Activated T-cell treated with anti-CD3 and anti-CD28 coated beads, Interleukin-2, amount 50 U/mL, for 24 hours (primary cell): ENCODE results near the gene SDK2.
"Not testable (repeated sequence)": the region's sequence is repeated elsewhere in the genome, so short reads cannot be mapped to it uniquely, and the experiment has no call there.

ENCODE experiments used
- DNase-seq: peaks from one replicate; pipeline ENCODE4 v3.0.0-alpha.2; 2020
- H3K27ac Mint-ChIP-seq: 2 replicates; pipeline ENCODE4 v1.8.0; 2020; ENCODE audit warnings: mild to moderate bottlenecking, mixed read lengths
- H3K27me3 Mint-ChIP-seq: 2 replicates; pipeline ENCODE4 v1.8.0; 2020; ENCODE audit warnings: mixed read lengths
- H3K36me3 Mint-ChIP-seq: 2 replicates; pipeline ENCODE4 v1.8.0; 2020; ENCODE audit warnings: low read depth, mixed read lengths
- H3K4me1 Mint-ChIP-seq: 2 replicates; pipeline ENCODE4 v1.8.0; 2020; ENCODE audit warnings: low read depth, mixed read lengths
- H3K4me3 Mint-ChIP-seq: 2 replicates; pipeline ENCODE4 v1.8.0; 2020; ENCODE audit warnings: mild to moderate bottlenecking, moderate library complexity, mixed read lengths
- H3K9me3 Mint-ChIP-seq: 2 replicates; pipeline ENCODE4 v1.8.0; 2020; ENCODE audit warnings: mixed read lengths

Gene SDK2

DNA sequence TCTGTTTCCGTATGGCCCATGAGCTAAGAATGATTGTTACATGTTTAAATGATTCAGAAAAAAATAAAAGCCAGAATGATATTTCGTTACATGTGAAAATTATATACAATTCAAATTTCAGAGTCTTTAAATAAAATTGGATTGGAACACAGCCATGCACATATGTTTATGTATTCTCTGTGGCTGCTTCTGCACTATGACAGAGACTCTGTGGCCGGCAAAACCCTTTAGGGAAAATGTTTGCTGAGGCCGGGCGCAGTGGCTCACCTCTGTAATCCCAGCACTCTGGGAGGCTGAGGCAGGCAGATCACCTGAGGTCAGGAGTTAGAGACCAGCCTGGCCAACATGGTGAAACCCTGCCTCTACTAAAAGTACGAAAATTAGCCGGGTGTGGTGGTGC is 316.6 kb downstream of the SDK2 start:
- Mint-ChIP-seq H3K4me1 (no peaks in the 10 kb centered on the region), H3K4me3 (no peak overlapping the region), H3K27me3 (peaks cover 5% of the 10 kb centered on the region), H3K36me3 (no peaks in the 10 kb centered on the region), H3K27ac (no peak overlapping the region), H3K9me3 (no peaks in the 10 kb centered on the region)
- DNase-seq = no peak

GRCh38 chr17:73325527-73325842 is 318.8 kb downstream of the SDK2 start:
- Mint-ChIP-seq H3K27ac (no peak overlapping the region), H3K4me3 (no peak overlapping the region), H3K36me3 (no peaks in the 10 kb centered on the region), H3K4me1 (no peaks in the 10 kb centered on the region), H3K27me3 (peaks cover 5% of the 10 kb centered on the region), H3K9me3 (no peaks in the 10 kb centered on the region)
- DNase-seq = no peak

DNA sequence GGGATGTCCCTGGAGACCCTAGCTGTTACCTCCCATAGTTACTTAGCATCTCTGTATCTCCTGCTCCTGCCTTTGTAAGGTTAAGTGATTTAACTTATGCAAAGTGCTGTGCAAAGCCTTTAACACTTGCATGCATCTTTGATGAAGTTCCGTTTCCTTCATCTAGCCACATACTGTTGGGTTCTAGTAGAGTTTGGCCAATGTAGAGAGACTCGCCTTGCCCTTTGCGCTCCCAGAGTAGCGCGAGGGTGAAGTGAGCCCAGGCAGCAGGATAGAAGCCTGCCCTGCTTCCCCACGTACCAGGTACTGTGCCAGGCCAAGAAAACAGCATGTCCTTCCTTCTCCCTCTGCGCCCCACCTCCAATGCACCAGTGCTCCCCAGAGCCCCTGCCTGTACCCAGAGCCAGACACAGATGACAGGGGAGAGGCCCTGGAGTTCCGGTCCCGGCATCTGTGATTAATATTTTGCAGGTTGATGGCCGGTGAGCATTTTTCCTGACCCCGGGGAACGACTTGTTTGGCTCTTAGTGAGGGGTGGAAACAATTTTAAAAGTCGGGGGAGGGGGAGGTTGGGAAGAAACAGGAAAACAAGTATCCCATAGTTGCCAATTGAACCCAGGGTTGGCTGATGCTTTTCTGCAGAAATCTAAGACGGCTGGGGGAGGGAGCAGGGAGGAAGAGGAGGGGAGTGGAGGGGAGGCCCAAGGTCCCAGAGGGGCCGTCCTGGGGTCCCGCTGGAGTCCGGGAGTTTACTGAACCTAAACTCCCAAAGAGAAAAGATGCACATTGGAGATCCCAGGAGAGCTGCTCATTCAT is 319.3 kb downstream of the SDK2 start:
- no peak overlapping the region for H3K4me3 Mint-ChIP-seq
- H3K36me3 Mint-ChIP-seq = no peaks in the 10 kb centered on the region
- no peak overlapping the region for H3K27ac Mint-ChIP-seq
- no peaks in the 10 kb centered on the region for H3K4me1 Mint-ChIP-seq
- DNase-seq = no peak
- H3K27me3 Mint-ChIP-seq = peaks cover 5% of the 10 kb centered on the region
- no peaks in the 10 kb centered on the region for H3K9me3 Mint-ChIP-seq

GRCh38 chr17:73324160-73324475 is 320.1 kb downstream of the SDK2 start:
- no peak for DNase-seq
- H3K4me3 Mint-ChIP-seq = no peak overlapping the region
- no peaks in the 10 kb centered on the region for H3K36me3 Mint-ChIP-seq
- H3K9me3 Mint-ChIP-seq = no peaks in the 10 kb centered on the region
- no peak overlapping the region for H3K27ac Mint-ChIP-seq
- H3K27me3 Mint-ChIP-seq = peaks cover 5% of the 10 kb centered on the region
- no peaks in the 10 kb centered on the region for H3K4me1 Mint-ChIP-seq

- Mint-ChIP-seq H3K27me3 (peaks cover 5% of the 10 kb centered on the region), H3K36me3 (no peaks in the 10 kb centered on the region), H3K4me3 (no peak overlapping the region), H3K9me3 (no peaks in the 10 kb centered on the region), H3K4me1 (no peaks in the 10 kb centered on the region), H3K27ac (no peak overlapping the region)
- DNase-seq = no peak
These were observed 320.7 kb downstream of the SDK2 start for GRCh38 chr17:73323409-73324159.

DNA sequence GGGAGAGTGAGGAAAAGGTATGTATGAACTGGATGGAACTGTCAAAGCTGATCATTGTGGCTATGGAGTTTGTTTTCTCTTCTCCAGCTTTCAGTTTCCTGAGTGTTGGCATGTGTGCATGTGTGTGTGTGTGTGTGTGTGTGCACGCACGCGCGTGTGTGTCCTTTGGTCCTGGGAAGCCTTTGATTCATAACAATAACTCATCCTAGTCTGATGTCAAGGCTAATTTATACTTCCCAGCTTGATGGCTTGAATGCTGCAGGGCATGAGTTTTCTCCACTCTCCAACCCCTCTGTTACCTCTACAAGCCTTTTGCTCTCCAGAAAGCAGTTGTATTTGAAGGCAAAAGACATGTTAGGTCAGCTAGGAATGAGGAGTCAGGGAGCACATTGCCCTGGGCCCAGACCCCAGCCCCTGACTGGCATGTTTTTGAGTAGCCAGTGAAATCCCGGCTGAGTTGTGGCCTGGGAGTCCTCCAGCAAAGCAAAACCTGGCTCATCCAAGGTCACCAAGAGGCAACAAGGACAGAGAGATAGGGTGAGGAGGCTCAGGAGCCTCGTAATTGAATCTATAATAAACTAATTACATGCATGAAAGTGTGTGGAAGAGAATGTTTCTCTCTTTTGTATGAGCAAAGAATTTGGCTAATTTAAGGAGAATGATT is 323.5 kb downstream of the SDK2 start:
- H3K27me3 Mint-ChIP-seq = peaks cover 5% of the 10 kb centered on the region
- H3K4me1 Mint-ChIP-seq = no peaks in the 10 kb centered on the region
- no peaks in the 10 kb centered on the region for H3K36me3 Mint-ChIP-seq
- no peak overlapping the region for H3K4me3 Mint-ChIP-seq
- DNase-seq = no peak
- H3K27ac Mint-ChIP-seq = no peak overlapping the region
- H3K9me3 Mint-ChIP-seq = no peaks in the 10 kb centered on the region

DNA sequence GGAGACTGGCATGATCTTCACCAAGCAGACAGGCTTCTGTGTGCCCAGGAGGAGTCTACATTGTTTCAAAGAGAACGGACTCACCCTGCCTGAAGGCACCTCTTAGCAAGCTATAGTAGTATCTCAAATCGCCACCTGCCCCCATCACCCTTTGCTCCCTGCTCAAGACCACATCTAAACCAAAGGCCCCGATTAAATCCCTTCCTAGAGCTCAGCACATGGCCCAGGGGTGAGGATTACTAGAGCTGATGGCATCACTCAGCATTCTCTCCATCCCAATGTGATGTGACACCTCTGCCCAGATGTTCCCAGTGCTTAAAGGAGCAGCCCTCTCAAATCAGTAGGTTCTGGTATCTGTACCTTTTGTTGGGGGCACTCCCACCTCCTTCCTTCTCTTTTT is 324.5 kb downstream of the SDK2 start:
- Mint-ChIP-seq H3K27me3 (peaks cover 2% of the 10 kb centered on the region), H3K36me3 (no peaks in the 10 kb centered on the region), H3K4me1 (no peaks in the 10 kb centered on the region), H3K27ac (no peak overlapping the region), H3K4me3 (no peak overlapping the region), H3K9me3 (no peaks in the 10 kb centered on the region)
- no peak for DNase-seq

DNA sequence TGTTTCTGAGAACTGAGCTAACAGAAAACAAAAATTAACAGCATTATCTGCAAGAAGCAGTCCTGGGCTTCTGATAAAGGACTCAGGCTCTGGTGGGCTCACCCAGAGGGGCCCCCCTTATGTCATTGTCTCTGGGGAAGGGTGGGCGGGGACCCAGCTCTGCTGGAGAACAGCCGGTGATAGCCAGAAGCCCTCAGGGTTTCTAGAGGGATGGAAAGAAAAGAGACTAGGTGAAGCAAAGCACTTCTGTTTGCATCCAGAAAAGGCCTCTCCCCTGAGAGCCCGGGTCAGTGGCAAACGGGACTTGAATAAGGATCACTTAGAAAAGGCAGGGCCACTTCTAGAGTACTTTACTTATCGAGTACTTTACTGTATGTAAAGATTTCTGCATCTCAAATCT is 325.4 kb downstream of the SDK2 start:
- Mint-ChIP-seq H3K4me3 (no peak overlapping the region), H3K9me3 (no peaks in the 10 kb centered on the region), H3K27ac (no peak overlapping the region)

DNA sequence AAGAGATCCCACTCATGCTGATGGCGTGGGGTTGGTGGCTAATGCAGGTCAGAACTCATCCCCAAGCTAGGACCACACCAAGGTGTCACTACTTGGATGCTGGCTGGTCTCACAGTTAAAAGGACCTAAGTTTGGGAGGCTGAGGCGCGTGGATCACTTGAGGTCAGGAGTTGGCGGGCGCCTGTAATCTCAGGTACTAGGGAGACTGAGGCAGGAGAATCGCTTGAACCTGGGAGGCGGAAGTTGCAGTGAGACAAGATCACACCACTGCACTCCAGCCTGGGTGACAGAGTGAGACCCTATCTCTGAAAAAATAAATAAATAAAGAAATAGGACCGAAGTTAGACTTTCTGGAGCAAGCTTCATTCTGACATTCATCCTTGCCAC is 325.8 kb downstream of the SDK2 start:
- no peaks in the 10 kb centered on the region for H3K4me1 Mint-ChIP-seq
- H3K4me3 Mint-ChIP-seq = no peak overlapping the region
- H3K27ac Mint-ChIP-seq = no peak overlapping the region
- H3K36me3 Mint-ChIP-seq = no peaks in the 10 kb centered on the region
- no peaks in the 10 kb centered on the region for H3K9me3 Mint-ChIP-seq
- no peak for DNase-seq
- H3K27me3 Mint-ChIP-seq = no peaks in the 10 kb centered on the region

More for the DNA sequence above, 325.4 kb downstream of the SDK2 start:
- H3K36me3 Mint-ChIP-seq = no peaks in the 10 kb centered on the region
- no peak for DNase-seq
- no peaks in the 10 kb centered on the region for H3K4me1 Mint-ChIP-seq
- no peaks in the 10 kb centered on the region for H3K27me3 Mint-ChIP-seq

DNA sequence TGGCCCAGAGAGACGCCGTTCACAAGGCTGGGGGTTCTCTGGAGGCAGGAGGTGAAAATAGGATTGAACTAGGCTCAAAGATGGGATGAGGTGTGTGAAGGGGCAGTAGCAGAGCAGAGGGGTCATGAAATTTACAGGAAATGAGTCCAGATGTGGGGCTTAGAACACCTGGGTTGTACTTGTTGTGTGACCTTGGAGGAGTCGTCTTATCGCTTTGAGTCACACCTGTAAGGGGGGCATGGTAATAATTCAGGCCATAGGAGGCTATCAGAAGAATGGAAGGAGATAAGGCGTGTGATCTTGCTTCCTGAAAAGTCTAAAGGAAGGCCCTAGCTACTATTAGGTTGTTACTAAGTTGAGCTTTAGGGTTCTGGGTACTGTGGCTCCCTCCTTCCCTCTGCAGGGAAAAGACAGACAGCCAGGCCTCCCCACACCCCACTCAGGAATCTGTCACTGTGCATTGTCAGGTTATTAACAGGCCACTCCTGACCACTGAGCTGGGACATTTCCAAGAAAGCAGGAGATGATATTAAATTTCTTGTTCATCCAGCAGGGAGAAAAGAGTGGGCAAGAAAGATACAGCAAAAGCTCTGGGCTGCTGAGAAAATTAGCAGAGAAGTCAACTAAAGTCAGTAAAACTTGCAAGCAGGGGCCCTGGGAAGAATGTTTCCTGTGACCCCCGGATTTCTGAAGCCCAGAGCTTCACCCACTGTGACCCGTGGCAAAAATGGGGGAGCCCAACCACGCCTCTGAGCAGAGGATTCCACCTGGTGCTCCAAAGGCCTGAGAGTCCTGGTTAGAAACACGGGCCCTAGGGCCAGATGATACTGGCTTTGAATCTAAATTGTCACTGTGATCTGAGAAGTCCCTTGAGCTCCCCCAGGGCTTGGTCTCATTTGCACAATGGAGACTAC is 326.5 kb downstream of the SDK2 start:
- no peaks in the 10 kb centered on the region for H3K36me3 Mint-ChIP-seq
- H3K27ac Mint-ChIP-seq = no peak overlapping the region
- H3K27me3 Mint-ChIP-seq = no peaks in the 10 kb centered on the region
- DNase-seq = no peak
- no peak overlapping the region for H3K4me3 Mint-ChIP-seq
- H3K9me3 Mint-ChIP-seq = no peaks in the 10 kb centered on the region
- no peaks in the 10 kb centered on the region for H3K4me1 Mint-ChIP-seq

- Mint-ChIP-seq H3K27ac (no peak overlapping the region), H3K27me3 (no peaks in the 10 kb centered on the region), H3K4me3 (no peak overlapping the region), H3K4me1 (no peaks in the 10 kb centered on the region), H3K36me3 (no peaks in the 10 kb centered on the region), H3K9me3 (no peaks in the 10 kb centered on the region)
- DNase-seq = no peak
These were observed 327.2 kb downstream of the SDK2 start for GRCh38 chr17:73316919-73317505.

DNA sequence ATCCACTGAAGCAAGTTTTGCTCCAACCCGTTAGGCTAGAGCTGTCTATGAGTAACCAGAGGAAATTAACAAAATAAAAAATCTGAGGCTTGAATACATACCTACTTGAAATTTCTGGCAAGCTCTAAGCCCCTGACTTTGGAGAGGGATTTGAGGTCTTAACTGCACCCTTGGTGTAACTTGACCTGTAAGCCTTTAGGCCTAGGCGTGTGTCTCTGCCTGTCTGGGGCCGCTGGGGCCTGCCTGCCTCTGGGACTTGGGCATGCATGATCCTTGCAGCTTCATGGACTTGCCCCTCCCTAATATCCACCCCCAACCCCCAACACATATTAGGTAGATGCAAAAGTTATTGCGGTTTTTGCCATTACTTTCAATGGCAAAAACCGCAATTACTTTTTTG is 328.8 kb downstream of the SDK2 start:
- H3K36me3 Mint-ChIP-seq = no peaks in the 10 kb centered on the region
- no peaks in the 10 kb centered on the region for H3K9me3 Mint-ChIP-seq
- H3K4me1 Mint-ChIP-seq = peaks cover 5% of the 10 kb centered on the region
- no peak overlapping the region for H3K4me3 Mint-ChIP-seq
- H3K27me3 Mint-ChIP-seq = no peaks in the 10 kb centered on the region
- no peak overlapping the region for H3K27ac Mint-ChIP-seq
- DNase-seq = no peak

GRCh38 chr17:73313526-73314127 is 330.6 kb downstream of the SDK2 start:
- H3K9me3 Mint-ChIP-seq = no peaks in the 10 kb centered on the region
- no peak overlapping the region for H3K27ac Mint-ChIP-seq
- no peaks in the 10 kb centered on the region for H3K36me3 Mint-ChIP-seq
- H3K27me3 Mint-ChIP-seq = peaks cover 8% of the 10 kb centered on the region
- no peak overlapping the region for H3K4me3 Mint-ChIP-seq
- peaks cover 16% of the 10 kb centered on the region for H3K4me1 Mint-ChIP-seq
- DNase-seq = no peak

- not testable (repeated sequence) for H3K4me3 Mint-ChIP-seq, H3K27me3 Mint-ChIP-seq, DNase-seq, H3K36me3 Mint-ChIP-seq, H3K9me3 Mint-ChIP-seq, H3K27ac Mint-ChIP-seq
- H3K4me1 Mint-ChIP-seq = peaks cover 16% of the 10 kb centered on the region
These were observed 331.4 kb downstream of the SDK2 start for GRCh38 chr17:73312887-73313286.
